SU-DHL-6 (cell line): ENCODE data around the gene C1QL3.

Source experiments
- EZH2phosphoT487 ChIP-seq: fragments of 200-600 bp; sonication (generic), shearing (Covaris generic); conservative IDR thresholded peaks from 2 replicates; pipeline ENCODE4 v1.6.1; 2018; ENCODE audit warnings: mild to moderate bottlenecking, antibody characterized with exemption, low read length, moderate library complexity, mixed read lengths
- TF ChIP-seq, protein P1 (sequence below): fragments of 200-600 bp; sonication (generic); IDR thresholded peaks from one replicate; pipeline ENCODE4 v1.5.1; 2017; ENCODE audit warnings: antibody characterized with exemption, mild to moderate bottlenecking, low read length, moderate library complexity; ENCODE audit not compliant: insufficient read depth, poor library complexity, severe bottlenecking

DNA sequence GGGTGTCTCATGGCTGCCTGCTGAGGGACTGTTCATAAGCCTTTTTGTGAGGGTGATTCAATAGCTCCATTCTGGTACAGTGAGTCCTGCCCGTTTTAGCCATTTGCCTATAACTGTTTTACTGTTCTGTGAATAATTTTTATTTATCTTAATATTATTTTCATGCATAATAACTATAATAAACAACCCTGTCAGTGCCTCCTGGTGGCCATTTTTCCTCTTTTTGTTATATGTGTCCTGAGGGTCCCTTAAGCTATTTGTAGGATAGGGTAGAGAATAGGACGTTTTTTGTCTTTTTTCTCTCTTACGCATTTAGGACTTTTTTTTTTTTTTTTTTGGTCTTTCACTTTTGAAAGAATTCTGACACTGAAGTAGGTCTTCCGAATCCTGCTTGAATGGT, 2.9 kb downstream of the C1QL3 start:
- TF ChIP-seq, protein P1, sequence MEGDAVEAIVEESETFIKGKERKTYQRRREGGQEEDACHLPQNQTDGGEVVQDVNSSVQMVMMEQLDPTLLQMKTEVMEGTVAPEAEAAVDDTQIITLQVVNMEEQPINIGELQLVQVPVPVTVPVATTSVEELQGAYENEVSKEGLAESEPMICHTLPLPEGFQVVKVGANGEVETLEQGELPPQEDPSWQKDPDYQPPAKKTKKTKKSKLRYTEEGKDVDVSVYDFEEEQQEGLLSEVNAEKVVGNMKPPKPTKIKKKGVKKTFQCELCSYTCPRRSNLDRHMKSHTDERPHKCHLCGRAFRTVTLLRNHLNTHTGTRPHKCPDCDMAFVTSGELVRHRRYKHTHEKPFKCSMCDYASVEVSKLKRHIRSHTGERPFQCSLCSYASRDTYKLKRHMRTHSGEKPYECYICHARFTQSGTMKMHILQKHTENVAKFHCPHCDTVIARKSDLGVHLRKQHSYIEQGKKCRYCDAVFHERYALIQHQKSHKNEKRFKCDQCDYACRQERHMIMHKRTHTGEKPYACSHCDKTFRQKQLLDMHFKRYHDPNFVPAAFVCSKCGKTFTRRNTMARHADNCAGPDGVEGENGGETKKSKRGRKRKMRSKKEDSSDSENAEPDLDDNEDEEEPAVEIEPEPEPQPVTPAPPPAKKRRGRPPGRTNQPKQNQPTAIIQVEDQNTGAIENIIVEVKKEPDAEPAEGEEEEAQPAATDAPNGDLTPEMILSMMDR: no peak
- no peak for TF ChIP-seq EZH2phosphoT487
